CD4-positive, alpha-beta T cell treated with Interleukin-1 beta for 1 hour (primary cell): ENCODE results near the gene DDB1.
"Not testable (repeated sequence)": the region's sequence is repeated elsewhere in the genome, so short reads cannot be mapped to it uniquely, and the experiment has no call there.

ENCODE experiments used
- DNase-seq, 2 donors: peaks; one replicate each; pipeline ENCODE4 v3.0.0-alpha.2; 2020 to 2022

Gene DDB1

GRCh38 chr11:61265357-61265756 is 67.5 kb downstream of the DDB1 start:
- no peak for DNase-seq

- DNase-seq, result no peak
Observed at GRCh38 chr11:61264795-61265194, 68.1 kb downstream of the DDB1 start.

- no peak for DNase-seq
Observed at GRCh38 chr11:61264371-61264770, 68.5 kb downstream of the DDB1 start.

GRCh38 chr11:61259363-61259762 is 73.5 kb downstream of the DDB1 start:
- no peak for DNase-seq

- DNase-seq, result no peak
Observed at GRCh38 chr11:61258546-61258945, 74.4 kb downstream of the DDB1 start.

- DNase-seq, result peak in 1 of 2 donors; percentile 3
Observed at GRCh38 chr11:61256710-61257482, 76.0 kb downstream of the DDB1 start.

GRCh38 chr11:61254403-61255025 is 78.4 kb downstream of the DDB1 start:
- peak; percentile 62 to 64 for DNase-seq

GRCh38 chr11:61252332-61252731 is 80.6 kb downstream of the DDB1 start:
- DNase-seq, result not testable (repeated sequence)

GRCh38 chr11:61250796-61251765 is 81.8 kb downstream of the DDB1 start:
- not testable (repeated sequence) for DNase-seq
